H54 (cell line): ENCODE measurements around the gene E2F3.

Source experiments
- DNase-seq: peaks from one replicate; pipeline ENCODE4 v3.0.0; 2011; ENCODE audit warnings: low spot score, mixed read lengths; ENCODE audit not compliant: insufficient read length
- FAIRE-seq: peaks from 3 replicates; lab custom pipeline; 2011; peaks lifted over from hg19 to GRCh38; lab: Jason Lieb, UNC
- POLR2A ChIP-seq: IDR thresholded peaks from 2 replicates; pipeline ENCODE4 v1.6.1; 2011; ENCODE audit warnings: low read depth, mild to moderate bottlenecking, low read length

The E2F3 gene

GRCh38 chr6:20401205-20402091, at the start of gene E2F3:
Gene E2F3, plus strand, starts transcription at chr6:20401879. Its CDS starts 354 bp downstream, at chr6:20402233.
- FAIRE-seq (peak; percentile 98), DNase-seq (peak; percentile 96)
- peak; percentile 67 for TF ChIP-seq POLR2A

GRCh38 chr6:20352346-20352745, 49.3 kb upstream of the E2F3 start:
- no peak for TF ChIP-seq POLR2A
- FAIRE-seq (no peak), DNase-seq (no peak)

GRCh38 chr6:20353134-20353533, 48.5 kb upstream of the E2F3 start:
- DNase-seq (no peak), FAIRE-seq (no peak)
- TF ChIP-seq POLR2A = no peak

- no peak for TF ChIP-seq POLR2A
- FAIRE-seq = no peak
- DNase-seq = no peak
These were observed 47.3 kb upstream of the E2F3 start for GRCh38 chr6:20354366-20354765.

GRCh38 chr6:20360471-20361119, 41.1 kb upstream of the E2F3 start:
- no peak for FAIRE-seq
- no peak for TF ChIP-seq POLR2A

GRCh38 chr6:20362623-20363022, 39.1 kb upstream of the E2F3 start:
- FAIRE-seq (no peak), DNase-seq (no peak)
- TF ChIP-seq POLR2A = no peak

More at GRCh38 chr6:20360471-20361119, 41.1 kb upstream of the E2F3 start:
- no peak for DNase-seq

GRCh38 chr6:20364327-20364726, 37.4 kb upstream of the E2F3 start:
- no peak for DNase-seq
- TF ChIP-seq POLR2A = no peak
- FAIRE-seq = no peak

- DNase-seq (no peak), FAIRE-seq (no peak)
- TF ChIP-seq POLR2A = no peak
These were observed 36.2 kb upstream of the E2F3 start for GRCh38 chr6:20365456-20365855.

GRCh38 chr6:20366082-20366830, 35.4 kb upstream of the E2F3 start:
- no peak for TF ChIP-seq POLR2A
- no peak for DNase-seq
- FAIRE-seq = no peak

- DNase-seq (no peak), FAIRE-seq (no peak)
- TF ChIP-seq POLR2A = no peak
These were observed 33.8 kb upstream of the E2F3 start for GRCh38 chr6:20367743-20368485.

GRCh38 chr6:20370393-20370792, 31.3 kb upstream of the E2F3 start:
- TF ChIP-seq POLR2A = no peak
- DNase-seq (no peak), FAIRE-seq (no peak)

- no peak for DNase-seq
- FAIRE-seq = no peak
- no peak for TF ChIP-seq POLR2A
These were observed 30.9 kb upstream of the E2F3 start for GRCh38 chr6:20370801-20371200.

- DNase-seq = no peak
- TF ChIP-seq POLR2A = no peak
- no peak for FAIRE-seq
These were observed 26.2 kb upstream of the E2F3 start for GRCh38 chr6:20375436-20375835.
